ENCODE measurements around the gene BRCA2.

- TF ChIP-seq POLR2A (IDR thresholded peaks at IDR 0.05), result no peak
- TF ChIP-seq CTCF (IDR thresholded peaks at IDR 0.05), result no peak
These were observed 87.8 kb downstream of the BRCA2 start for GRCh38 chr13:32403108-32403507.

All from esophagus squamous epithelium (tissue), 4 donors.